ENCODE results near the gene TEC.

TEC gene

DNA sequence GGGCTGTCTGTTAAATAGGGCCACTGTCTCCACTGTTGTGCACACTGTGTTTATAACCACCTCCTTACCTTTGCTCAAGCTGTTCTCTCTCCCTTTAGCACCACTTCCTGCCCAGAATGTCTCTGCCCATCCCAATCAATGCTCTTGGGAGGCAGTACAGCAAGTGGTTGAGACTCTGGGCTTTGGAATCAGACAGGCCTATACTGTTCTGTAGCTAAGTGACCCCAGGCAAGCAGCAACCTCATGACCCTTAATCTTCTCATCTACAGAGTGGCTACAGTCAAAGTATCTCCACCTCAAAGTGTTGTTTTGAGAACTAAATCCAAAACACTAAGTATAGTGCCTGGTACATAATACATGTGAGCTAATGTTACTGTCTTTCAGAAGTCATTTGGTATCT, 131.8 kb downstream of the TEC start:
- intact Hi-C loops (cut with DNase I): no loop called here
- no peak for DNase-seq

DNA sequence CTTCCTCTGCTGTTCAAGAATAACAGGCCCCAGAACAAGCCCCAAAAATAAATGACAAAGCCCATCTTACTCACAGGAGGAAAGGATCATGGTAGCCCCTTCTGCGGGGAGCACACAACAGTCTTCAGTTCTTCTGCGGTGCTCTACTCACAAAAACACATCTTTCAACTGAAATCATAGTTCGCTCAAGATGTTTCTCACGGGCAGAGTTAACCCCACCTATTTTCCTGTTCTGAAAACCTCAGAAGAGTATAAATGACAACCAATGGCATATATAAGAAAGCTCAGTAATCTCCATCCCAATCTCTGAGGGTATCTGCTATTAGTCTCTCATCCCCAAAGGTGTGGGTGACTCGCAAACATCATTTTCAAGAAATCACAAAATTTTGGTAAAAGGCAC, 135.6 kb downstream of the TEC start, which contains the start of gene TXK:
TXK (minus strand) TSS at position 170 of the 400 bp plus-strand sequence; CDS start at position 90, 80 bp downstream.
- DNase-seq: no peak
- intact Hi-C loops (cut with DNase I): no loop called here

DNA sequence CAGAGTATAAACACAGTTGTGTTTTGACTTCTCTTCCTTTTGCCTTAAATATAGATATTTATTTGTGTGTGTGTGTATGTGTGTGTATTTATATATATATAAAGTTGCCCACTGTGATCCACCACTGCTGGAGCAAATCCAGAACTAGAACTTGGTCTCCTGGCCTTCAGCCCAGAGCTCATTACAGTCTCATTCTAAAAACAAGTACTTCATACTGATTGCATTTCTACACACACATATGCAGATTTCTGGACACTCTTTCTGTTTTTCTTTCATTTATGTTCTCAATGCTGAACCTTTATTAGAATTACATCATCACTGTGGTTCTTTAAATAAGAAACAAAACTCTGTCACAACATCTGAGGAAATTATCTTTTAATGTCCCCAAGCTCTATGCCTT, 136.0 kb downstream of the TEC start:
- DNase-seq: no peak
- intact Hi-C loops (cut with DNase I): no loop called here

DNA sequence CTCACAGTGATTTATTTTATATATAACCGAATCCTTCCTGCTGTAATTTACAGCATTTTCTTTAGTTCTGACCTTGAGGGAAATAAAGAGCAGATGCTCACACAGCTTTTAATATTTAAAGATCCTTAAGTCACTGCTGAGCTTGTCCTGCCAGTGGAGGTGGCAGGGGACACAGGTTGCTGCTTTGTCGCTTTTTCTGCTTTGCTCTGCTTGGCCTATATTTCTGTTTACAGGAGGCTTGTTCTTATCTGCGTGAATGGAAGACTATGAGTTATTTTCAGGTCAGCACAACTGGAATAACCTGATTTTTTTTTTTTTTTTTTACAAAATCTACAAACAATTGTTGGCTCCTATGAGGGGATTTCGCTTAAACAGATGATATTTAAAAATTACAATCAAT, 137.9 kb downstream of the TEC start:
- intact Hi-C loops (cut with DNase I): no loop called here
- no peak for DNase-seq

DNA sequence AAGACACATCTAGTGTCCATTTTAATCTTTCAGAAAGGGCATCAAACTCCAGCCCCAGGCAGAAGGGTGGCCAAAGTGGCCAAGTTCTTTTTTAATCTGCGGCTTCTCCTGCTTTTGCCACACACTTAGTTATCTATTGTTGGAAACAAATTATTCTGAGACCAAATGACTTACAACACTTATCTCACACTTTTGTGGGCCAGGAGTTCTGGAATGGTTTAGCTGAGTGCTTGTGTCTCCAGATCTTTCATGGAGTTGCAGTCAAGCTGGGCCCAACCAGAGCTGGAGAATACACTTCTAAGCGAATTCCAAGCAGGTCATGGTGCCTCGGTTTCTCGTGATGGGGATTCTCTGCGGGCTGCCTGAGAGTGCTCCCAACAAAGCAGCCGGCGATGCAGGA, 139.5 kb downstream of the TEC start:
- no peak for DNase-seq
- intact Hi-C loops (cut with DNase I): no loop called here

DNA sequence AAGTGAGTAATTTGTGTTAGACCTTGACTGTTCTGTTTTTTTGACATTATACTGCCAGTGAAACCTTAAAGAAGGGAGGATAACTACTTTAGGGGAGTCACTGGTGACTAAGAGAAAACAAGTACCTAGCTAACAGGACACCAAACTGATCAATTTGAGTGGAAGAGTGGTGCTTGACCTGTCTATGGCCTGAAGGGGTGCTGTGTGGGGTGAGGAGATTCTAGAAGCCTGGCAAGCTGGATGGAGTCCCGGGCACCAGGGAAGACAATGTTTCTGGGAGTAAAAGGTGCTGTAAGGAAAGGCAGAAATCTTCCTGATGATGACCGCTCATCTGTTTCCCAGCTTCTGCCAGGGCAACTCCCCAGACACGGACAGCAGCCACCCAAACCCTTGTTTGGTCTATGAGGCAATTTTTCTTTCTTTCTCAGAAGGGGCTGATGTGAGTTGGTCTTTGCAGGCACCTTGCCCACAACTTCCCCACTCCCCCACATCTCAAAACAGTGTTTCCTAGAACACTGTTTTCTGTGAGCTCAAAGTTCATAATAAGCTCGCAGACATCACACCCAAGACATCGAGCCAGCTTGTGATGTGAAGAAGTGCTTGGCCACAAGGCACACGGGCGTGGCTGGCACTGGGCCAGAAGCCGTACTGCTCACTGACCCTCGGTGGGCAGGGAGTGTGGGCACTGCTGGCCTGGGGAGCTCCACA, 140.2 kb downstream of the TEC start:
- intact Hi-C loops (cut with DNase I): no loop called here
- DNase-seq: no peak

DNA sequence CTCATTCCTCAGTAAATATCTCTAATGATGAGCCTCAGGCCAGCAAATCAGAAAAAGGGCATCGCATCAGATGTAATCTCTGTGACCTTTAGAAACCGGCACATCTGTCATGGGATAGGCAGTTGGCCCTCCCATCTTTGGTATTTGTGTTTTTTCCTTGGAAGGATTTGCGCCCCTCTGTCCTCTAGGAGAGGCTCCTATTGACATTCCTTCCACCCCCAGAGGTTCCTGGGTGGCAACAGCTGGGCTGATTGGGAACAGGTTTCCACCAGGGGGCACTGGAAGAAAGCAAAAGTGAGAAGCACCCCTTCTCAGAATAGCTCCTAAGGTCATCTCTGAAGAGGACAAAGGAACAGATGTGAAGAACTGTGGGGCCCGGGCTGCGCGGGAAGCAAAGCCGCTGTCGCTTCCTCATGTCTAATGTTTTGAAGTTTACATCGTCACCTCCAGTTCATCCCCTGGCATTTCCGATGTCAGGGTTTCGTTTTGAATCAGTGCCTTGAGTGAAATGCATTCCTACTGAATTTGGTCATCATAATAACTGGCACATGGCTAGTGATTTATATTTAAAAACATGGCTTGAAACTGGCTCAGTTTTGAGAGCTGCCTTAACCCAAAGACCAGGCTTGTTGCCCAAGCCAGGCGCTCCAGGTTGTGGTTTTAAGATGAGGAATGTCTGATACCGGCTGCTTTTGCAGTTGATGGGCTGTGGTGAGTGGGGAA, 141.8 kb downstream of the TEC start:
- DNase-seq: peak in 38 of 42 donors; percentile 5 to 75 (median 36)
- intact Hi-C loops (cut with DNase I): no loop called here

DNA sequence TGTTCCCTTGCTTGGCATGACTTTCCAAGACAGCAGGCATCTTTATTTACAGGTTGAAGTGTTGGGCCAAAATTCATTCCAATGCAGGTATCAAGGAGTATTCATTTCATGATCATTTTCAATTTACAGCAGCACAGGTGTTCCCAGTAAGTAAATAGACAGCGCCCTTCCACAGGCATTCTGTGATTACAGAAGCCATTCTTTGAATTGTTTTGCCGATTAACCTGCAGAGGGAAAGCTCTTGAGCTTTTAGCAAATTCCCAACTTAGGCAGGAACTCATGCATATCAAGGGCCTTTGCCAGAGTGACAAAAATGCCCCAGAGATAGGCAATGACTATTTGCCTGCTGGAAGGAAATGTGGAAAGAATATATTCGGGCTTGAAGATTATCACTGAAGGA, 142.4 kb downstream of the TEC start:
- intact Hi-C loops (cut with DNase I): no loop called here
- DNase-seq: no peak

DNA sequence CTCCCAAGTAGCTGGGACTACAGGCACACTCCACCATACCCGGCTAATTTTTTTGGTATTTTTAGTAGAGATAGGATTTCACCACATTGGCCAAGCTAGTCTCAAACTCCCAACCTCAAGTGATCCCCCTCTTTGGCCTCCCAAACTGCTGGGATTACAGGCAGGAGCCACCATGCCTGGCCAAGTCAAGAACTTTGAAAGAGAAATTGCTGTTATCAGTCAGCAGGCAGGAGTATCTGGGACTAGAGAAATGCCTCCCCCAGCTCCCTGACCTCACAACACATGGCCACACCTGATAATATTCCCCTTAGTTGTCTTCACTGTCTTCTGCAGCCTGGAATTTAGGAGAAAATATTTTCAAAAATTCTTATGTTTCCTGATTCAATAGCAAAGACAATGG, 143.0 kb downstream of the TEC start:
- intact Hi-C loops (cut with DNase I): no loop called here
- no peak for DNase-seq

DNA sequence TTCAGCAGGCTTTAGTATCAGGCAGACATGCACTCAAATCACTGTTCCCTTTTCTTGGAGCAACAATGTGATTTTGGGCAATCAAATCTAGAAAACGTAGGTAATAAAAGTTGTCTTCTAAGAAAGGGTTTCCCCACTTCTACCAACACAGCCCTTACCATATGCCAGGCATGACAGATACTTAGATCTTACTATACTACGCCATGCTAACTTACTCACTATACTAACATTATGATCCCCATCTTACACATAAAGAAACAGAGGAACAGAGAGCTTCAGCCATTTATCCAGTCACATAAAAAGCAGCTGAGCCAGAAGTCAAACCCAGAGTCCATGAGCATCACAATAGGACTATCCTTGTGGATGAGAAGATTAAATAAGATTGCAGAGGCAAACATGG, 144.8 kb downstream of the TEC start:
- DNase-seq: no peak
- intact Hi-C loops (cut with DNase I): no loop called here

DNA sequence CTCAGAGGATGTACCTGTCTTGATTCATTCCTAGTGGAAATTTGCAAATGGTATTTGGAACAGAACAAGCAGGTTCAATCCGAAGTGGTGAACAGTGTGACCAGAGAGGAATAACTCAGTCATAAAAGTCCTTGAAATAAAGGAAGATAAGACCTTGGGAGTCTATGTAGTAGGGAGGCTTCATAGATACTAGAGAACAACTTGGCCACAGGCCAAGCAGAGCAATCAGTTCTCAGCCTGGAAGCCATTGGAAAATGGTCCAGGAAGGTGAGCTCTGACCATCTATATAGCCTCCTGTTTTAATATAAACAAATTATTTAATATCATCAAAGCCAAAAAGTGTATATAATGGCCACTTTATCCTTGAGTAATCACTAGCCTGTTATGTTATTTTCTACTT, 146.9 kb downstream of the TEC start:
- no peak for DNase-seq
- intact Hi-C loops (cut with DNase I): no loop called here

DNA sequence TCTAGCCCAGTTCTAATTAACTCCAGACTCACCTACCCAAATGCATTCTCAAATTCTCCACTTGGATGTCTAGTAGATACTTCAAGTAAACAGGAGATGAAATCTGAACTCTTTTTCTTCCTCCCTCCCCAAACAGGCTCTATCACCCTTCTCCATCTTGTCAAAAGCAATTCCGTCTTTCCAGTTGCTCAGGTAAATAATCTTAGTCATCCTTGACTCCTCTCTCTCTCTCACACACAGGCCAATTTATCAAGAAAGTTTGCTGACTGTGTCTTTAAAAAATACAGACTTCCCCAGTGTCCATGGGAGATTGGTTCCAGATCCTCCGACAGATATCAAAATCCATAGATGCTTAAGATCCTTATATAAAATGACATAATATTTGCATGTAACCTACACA, 148.5 kb downstream of the TEC start:
- intact Hi-C loops (cut with DNase I): no loop called here
- no peak for DNase-seq

DNA sequence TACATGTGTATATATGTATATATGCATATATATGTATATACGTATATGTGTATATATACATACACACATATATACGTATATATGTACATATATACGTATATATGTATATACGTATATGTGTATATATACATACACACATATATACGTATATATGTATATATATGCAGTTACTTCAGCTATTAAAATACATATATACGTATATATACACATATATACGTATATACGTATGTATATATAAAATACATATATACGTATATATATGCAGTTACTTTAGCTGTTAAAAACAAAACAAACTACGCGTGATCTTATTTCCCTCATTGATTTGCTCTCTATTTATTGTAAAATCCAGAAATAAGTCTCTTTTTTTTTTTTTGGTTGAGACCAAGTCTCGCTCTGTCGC, 149.5 kb downstream of the TEC start:
- DNase-seq: no peak
- intact Hi-C loops (cut with DNase I): no loop called here

DNA sequence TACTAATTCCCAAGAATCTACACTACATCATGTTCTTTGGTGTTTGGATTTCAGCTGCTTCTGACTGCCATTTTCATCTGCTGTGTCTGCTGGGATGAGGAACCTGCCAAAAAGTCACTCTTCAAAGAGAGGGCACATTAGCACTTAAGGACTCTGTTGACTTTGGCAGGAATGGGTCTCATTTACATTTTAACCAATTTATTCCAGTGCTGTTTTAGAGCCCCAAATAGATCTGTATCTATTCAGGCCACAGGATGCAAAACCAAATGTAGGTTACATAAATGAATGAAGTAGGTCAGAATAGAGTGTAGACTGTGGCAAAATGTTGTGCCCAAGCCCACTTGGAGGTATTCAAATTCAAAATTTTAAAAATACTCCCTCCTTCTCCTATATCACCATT, 150.0 kb downstream of the TEC start:
- intact Hi-C loops (cut with DNase I): no loop called here
- no peak for DNase-seq

DNA sequence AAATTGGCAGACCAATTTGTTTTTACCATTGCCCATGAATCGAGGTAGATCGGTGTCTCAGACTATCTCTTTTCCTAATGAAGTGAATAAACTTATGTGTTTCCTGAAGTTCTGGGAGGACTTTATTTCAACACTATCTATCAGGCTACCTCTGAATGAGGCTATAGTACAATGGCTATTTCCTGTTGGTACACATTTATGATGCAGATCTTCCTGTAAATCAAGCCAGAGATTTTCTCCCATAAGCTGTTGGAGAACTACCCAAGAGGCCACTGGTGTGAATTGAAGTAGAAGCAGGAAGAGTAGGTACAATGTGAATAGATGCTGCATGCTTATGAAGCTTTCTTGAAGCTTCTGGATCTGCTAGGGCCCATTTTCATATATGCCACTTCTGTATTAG, 151.6 kb downstream of the TEC start:
- DNase-seq: no peak
- intact Hi-C loops (cut with DNase I): no loop called here

DNA sequence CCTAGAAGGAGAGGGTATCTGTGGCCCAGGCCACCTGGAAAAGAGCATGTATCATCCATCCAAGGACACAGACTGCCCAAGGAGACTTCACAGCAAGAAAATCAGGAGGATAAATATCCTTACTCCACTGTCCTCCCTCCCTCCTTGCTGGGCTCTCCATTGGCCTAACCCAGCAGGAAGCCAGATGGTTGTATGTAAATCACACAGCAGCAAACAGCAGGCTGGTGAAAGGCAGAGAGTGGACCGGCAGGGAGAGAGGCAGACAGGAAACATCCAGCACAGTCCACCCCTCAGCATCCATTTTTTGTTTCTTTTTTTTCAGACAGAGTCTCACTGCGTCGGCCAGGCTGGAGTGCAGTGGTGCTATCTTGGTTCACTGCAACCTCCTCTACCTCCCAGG, 153.1 kb downstream of the TEC start:
- intact Hi-C loops (cut with DNase I): no loop called here
- no peak for DNase-seq

DNA sequence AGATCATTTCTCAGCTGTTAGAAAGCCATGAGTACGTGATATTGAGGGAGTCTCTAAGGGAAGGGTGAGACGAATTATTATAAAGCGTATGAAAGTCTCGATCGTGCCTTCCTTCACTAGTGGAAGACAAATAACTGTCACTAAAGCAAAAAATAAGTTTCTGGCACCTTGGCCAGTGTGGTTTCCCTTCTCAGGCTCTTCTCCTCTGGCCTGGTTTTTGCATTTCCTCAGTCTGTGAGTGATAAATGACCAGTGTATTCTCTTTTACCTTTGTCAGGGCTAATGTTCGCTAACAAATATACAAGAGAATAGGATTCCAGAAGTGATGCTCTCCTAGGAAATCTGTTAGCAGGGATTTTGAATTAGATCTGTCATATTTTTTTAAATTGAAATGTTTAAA, 155.2 kb downstream of the TEC start:
- intact Hi-C loops (cut with DNase I): no loop called here
- DNase-seq: no peak

DNA sequence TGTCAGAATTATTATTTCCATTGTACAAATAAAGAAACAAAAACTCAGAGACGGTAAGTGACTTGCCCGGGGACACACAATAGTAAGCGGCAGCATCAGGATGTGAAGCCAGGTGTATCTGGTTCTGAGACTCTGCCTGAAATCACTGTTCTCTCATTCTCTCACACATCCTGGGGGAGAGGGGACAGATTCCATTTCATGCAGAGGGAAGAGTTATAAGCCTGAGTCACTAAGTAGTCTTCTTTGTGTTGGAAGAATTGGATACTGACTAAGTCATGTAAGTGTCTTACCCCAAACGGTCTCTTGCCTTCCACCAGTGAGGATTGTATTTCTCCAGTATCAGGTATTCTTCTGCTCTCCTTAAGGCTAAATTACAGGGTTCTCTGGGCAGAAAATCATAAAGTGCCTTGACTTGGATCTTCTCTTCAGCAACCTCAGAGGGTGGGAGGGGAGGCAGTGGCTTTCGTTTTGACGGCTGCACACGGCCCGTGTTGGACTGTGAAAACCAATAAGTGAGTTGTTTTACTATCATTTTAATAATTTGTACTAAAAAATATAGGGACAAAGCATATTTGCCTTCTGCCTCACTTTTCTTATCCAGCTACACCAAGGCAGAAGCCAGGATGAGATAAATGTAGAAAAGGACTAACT, 157.5 kb downstream of the TEC start:
- DNase-seq: no peak
- intact Hi-C loops (cut with DNase I): no loop called here

DNA sequence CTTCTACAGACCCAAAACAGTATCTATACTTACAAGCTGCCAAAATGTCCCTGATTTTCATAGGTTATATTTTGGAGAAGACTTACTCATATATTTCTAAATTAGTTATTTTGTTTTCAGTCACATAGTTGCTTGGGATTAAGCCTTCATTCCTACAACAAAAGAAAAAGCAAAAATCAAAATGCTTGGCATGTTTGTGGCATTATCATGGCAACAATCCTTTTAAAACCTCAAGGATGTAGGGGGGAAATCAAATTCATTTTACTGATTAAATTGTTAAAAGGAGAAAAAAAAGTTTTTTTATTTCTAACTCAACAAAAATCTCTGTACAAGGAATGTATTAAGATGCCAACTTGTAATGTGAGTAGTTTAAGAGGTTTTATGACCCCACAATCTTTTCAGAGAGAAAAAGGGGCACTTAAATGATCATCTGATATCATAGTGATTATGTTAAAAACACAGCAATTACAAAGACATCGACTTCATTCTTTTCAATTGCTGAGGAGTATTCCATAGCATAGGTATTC, 159.1 kb downstream of the TEC start:
- DNase-seq: no peak
- intact Hi-C loops (cut with DNase I): no loop called here
